K562 (cell line): ENCODE data around the gene SCNN1B.

Experiments
- CTCF ChIP-seq, 3 experiments: IDR thresholded peaks in 2 of 3; conservative IDR thresholded peaks in 1 of 3; 2 replicates each; pipeline ENCODE4 v1.5.1; 2011 to 2012; ENCODE audit warnings: low read length in 3 of 3, mild to moderate bottlenecking in 3 of 3, control low read depth in 2 of 3, improper control_type of control experiment in 1 of 3, inconsistent platforms in 1 of 3, low read depth in 1 of 3, mixed read lengths in 1 of 3, moderate library complexity in 1 of 3; ENCODE audit not compliant: insufficient read depth in 2 of 3
- ELF1 ChIP-seq: fragments of 200-800 bp; sonication (Bioruptor generic); IDR thresholded peaks from 2 replicates; pipeline ENCODE4 v1.6.1; 2016; ENCODE audit warnings: missing genetic modification characterization, missing compliant biosample characterization

- TF ChIP-seq CTCF (IDR thresholded peaks at IDR 0.05 in 2 of 3, conservative IDR thresholded peaks at IDR 0.05 in 1 of 3; ENCODE audit: insufficient read depth in 2 of 3, low read depth in 1 of 3, low read length in 3 of 3) (no peak), ELF1 (tag) (no peak)
Observed at GRCh38 chr16:23392223-23392600, 90.1 kb downstream of the SCNN1B start.
